HG03432 (cell line): ENCODE data around the gene EMX2.

Experiments used
- ATAC-seq: cut with Tn5 transposase; IDR thresholded peaks from one replicate; pipeline ENCODE4 v1.9.1; 2021; ENCODE audit warnings: mild to moderate bottlenecking, moderate library complexity; ENCODE audit not compliant: unreplicated experiment

Gene EMX2

DNA sequence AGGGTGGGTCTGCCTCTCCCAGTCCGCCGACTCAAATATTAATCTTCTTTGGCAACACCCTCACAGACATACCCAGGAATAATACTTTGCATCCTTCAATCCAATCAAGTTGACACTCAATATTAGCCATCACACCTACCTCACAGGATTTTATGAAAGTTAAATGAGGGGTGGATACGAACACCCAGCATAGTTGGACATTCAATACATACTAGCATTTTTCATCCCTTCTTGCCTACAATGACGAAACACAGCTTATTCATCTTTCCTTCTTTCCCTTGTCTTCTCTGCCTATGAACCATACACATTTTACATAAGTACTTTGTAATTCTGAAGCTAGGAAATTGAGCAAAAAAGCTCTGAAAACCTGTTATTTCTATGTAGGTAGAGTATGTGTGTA, 48.5 kb downstream of the EMX2 start:
- no peak for ATAC-seq

DNA sequence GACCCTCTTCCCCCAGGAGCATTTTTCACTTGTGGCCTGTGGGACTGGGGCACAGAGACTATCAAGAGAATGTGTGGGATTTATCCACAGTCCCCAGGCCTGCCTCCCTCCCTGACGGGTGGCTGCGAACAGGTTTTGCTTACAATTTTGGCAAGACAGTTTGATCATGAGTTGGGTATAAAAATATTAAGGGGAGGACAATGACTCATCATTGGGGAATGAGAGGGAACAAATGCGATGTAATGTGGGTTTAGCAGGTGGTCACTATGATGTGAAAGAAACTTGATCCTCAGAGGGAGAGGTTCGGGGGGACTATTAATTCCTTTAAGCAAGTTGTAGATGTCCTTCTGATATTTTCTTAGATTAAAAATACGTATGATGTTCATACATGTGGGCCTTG, 52.2 kb downstream of the EMX2 start:
- no peak for ATAC-seq

GRCh38 chr10:117596706-117597105, 54.2 kb downstream of the EMX2 start:
- no peak for ATAC-seq

GRCh38 chr10:117597216-117597615, 54.7 kb downstream of the EMX2 start:
- no peak for ATAC-seq
